HG03025 (cell line): ENCODE data around the gene CFAP58.

Experiments
- ATAC-seq: cut with Tn5 transposase; IDR thresholded peaks from one replicate; pipeline ENCODE4 v1.9.1; 2021; ENCODE audit warnings: mild to moderate bottlenecking, moderate library complexity; ENCODE audit not compliant: unreplicated experiment, low FRiP score

CFAP58 gene

GRCh38 chr10:104472957-104473745 lies 119.5 kb downstream of the CFAP58 start:
- ATAC-seq = no peak

- no peak for ATAC-seq
Measured at GRCh38 chr10:104478380-104478779, 124.7 kb downstream of the CFAP58 start.

- no peak for ATAC-seq
Measured at GRCh38 chr10:104479906-104480593, 126.4 kb downstream of the CFAP58 start.

- no peak for ATAC-seq
Measured at GRCh38 chr10:104480797-104481196, 127.2 kb downstream of the CFAP58 start.

GRCh38 chr10:104483582-104483981 lies 129.9 kb downstream of the CFAP58 start:
- ATAC-seq = no peak

GRCh38 chr10:104485632-104486031 lies 132.0 kb downstream of the CFAP58 start:
- ATAC-seq = no peak

GRCh38 chr10:104486803-104487202 lies 133.2 kb downstream of the CFAP58 start:
- no peak for ATAC-seq

GRCh38 chr10:104487794-104488438 lies 134.3 kb downstream of the CFAP58 start:
- no peak for ATAC-seq

GRCh38 chr10:104488439-104488832 lies 134.8 kb downstream of the CFAP58 start:
- no peak for ATAC-seq

GRCh38 chr10:104492329-104492940 lies 138.8 kb downstream of the CFAP58 start:
- no peak for ATAC-seq

GRCh38 chr10:104498347-104499081 lies 144.9 kb downstream of the CFAP58 start:
- ATAC-seq = no peak

GRCh38 chr10:104501449-104501848 lies 147.8 kb downstream of the CFAP58 start:
- no peak for ATAC-seq

- no peak for ATAC-seq
Measured at GRCh38 chr10:104501864-104502579, 148.4 kb downstream of the CFAP58 start.

- no peak for ATAC-seq
Measured at GRCh38 chr10:104502907-104503306, 149.3 kb downstream of the CFAP58 start.
